HG03139 (cell line): Measurements from ENCODE around the gene NPRL2.

Experiments used
- ATAC-seq: cut with Tn5 transposase; IDR thresholded peaks from one replicate; pipeline ENCODE4 v1.9.1; 2021; ENCODE audit not compliant: unreplicated experiment

Gene NPRL2

DNA sequence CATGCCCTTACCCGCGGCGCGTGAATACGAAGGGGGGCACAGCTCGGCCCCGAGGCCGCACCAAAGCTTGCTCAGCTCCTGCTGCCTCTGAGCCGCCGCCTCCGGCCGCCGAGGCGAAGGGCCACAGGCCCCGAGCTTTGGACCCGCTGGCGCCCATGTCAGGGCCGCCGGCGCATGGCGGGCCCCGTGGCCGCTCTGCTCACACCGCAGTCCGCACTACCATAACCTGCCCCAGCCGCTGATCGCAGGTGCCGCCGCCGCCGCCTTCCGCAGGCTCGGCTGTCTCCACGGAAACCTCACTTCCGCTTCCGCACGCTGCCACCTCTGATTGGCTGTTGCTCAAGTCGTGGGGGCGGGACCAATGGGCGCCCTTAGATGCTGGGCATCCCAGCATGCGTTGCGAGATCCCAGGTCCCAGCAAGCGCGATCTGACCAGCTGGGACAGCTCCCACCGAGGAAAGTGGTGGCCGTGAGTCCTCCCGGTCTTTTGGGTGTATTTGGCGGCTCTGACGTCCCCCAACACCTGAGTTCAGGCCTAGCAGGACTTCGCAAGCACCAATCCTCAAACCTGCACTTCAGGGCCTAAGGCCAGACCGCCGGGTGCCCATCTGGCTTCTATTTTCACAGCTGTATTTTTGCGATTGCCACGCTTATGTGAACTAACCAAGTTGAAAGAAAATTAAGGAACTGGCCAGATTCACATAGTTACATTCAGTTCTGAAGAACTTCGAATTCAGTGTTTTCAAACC, 22.5 kb downstream of the NPRL2 start, which contains the start of gene TUSC2:
TUSC2 (minus strand) TSS at position 281 of the 749 bp plus-strand sequence; CDS start at position 157, 124 bp downstream.
- ATAC-seq, result peak; percentile 75

DNA sequence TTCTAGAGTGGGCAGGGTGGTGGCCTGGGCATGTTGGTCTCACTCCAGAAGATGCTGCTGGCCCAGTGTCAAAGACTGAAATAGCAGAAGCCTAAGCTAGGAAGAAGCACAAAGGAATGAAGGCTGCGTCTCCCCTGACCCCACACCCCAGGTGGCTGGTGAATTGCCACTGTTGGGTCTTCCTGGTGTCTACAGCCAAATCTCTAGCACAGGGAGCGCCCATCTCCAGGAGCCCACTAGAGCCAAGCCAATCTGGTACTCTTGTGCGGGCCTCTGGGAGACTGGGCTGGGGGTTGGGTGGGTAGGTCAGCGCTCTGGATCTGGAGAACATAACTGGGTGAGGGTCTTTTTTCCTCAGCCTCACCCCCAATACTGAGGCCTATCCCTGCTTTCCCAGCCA, 23.4 kb downstream of the NPRL2 start:
- ATAC-seq, result no peak

DNA sequence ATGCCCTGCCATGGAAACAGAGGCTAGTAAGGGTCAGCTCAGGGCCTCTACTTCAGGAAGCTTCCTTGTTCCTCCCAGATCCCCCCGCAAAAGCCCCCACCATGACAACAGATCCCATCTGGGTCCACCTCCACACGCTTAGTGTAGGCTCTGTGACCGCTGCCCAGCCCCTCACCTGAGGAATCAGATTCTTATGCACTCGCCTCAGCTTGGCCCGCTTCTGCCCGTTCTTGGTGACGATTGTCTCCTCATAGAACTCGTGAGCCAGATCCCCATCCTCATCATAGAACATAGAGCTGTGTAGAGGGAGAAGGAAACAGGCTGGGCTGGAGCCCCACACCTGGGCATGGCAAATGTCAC, 24.4 kb downstream of the NPRL2 start:
- no peak for ATAC-seq

DNA sequence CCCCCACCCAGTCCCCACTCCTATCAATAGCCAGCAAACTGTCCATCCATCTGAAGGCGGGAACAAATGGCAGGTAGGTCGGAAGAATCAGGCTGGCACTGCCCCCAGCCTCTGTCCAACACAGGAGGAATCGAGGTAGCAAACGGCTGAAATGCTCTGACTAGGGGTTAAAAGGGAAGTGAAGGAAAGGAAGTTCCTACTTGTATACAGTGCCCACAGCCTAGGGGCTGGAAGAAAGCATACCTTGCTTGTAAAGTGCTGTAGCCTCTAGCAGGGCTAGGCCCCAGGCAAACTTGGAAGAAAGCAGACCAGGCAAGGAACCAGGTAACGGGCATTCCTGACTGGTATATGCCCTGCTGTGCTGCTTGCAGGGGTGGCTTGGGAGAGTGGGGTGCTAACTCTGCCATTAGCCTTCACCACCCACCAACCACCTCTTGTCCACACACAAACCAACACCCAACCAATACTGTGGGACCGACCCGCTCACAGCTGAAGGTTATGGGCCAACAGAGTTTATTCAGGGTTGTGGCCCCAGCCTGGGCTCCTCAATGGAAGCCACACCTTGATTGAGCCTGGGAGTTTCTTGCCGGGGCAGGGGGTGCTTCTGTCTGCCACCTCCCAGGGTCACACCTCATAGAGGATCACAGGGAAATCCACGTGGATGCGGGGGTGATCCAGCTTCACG, 24.9 kb downstream of the NPRL2 start:
- no peak for ATAC-seq

DNA sequence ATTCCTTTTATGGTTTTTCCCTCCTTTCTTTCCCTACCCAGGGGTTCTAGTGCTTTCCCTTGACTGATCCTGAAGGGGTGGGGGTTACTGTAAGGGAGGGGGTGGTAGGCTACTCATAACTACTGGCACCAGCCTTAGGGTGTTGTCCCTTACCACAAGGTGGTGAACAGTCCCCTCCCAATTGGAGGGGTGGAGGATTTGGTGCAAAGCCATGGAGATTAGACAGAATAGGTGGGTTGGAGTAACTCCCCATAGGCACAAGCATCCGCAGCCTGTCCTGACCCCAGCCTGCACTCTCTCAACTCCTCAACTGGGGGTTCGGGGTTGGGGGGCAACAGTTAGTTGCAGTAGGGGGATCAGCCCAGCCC, 25.5 kb downstream of the NPRL2 start:
- no peak for ATAC-seq

DNA sequence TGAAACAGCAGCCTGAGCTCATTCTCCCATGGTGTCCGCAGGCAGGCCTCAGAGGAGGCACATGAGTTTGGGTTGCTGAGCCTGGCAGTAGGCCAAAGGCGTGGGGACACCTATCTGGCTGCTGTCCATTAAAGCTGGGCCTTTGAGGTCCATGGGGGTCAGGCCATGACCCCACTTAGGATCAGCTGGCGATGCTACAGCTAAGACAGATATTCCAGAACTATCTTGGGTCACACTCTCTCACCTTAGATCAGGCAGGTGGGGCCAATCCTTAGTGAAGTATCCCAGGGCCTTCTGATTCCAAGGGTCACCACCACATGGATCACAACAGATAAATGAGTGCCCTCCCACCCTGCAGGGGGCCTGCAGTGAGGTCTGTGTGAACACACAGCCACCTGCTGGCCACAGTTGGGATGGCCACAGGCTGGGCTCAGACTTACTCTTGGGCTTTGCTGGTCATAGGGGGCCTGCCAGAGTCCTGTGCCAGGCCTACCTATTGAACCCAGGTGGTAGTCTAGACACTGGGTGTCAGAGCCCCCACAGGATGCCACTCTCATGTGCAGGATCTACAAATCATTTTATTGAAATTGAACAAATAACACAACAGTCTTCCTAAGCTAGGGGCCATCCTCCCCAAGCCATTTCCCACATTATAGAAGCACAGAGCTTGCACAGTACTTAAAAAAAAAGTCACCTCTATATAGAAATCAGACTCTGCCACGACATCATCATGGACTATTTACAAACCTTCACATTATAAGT, 26.0 kb downstream of the NPRL2 start:
- ATAC-seq, result no peak

DNA sequence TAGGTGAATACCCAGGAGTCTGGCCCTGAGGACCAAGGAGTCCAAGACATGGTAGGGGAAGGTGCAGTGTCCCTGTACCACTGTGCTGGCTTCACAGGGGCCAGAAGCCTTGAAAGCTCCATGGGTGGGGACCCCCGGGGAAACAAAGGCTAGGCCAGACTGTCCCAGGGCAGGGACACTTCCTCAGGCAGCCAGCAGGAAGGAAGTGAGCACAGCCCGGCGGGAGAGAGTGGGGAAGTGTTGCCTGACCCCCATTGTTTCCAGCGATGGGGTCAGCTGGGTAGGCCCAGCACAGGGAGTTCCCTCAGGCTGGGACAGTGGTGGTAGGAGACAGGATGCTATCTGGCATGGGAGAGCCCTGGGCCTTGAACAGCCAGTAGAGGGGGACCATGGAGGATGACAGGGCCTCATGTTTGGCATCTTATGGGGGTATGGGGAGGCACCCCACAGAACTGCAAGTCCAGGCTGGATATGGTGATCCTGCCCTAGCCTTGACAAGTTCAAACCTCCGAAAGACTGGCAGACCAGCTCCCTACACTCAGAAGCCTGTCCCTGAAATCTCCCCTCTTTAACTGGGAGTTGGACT, 26.9 kb downstream of the NPRL2 start:
- ATAC-seq, result no peak

DNA sequence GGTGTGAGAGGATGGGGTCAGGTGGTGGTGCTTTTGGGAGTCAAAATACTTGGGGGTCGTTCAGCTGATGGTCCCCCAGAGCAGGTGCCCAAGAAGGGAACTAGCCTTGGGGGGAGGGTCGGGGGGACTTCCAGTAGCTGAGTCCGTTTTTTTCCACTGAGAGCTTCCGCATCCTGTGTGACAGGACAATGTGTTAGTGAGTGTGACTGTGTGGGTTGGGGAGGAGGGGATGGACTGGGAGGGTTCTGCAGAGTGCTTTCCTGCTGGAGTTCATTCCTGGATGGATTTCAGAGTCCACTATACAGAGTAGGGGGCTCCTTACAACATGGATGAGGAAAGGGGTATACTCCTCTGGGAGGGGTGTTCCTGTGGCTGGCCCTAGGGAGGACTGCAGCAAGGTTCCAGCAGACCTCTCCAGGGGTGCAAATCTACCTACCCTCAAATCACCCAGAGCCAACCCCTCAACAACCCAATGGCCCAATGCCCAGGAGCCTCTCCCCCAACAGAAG, 27.4 kb downstream of the NPRL2 start:
- ATAC-seq, result no peak

DNA sequence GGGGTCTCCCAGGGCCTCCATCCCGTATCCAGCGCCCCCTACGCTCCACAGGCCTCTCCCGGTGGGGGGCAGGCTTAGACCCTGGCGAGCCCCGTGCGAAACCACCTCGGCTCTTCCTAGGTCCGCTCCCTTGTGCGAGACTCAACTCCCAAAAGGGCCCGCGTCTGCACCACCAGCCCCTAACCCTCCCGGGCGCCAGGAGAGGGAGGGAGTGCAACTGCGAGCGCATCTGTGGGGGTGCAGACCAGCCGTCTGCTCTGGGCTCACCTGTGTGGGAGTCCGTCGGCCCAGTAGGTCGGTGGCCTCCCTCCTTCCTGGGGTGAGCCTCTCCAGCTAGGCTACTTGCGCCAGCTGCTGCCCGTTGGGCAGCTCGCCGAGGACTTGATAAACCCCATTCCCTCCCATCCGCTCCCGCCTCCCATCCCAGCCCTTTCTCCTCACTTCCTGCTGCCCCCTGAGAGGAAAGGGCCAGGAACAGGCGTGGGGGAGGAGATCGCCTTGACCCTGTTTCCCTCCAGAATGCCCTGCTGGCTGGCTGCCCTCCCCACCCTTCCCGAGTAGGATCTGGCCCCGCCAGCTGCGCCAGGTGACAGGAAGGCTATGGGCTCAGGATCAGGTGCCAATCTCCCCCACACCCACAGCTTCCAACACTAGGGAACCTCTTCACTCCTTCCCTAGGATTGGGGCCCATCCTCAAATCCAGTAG, 28.0 kb downstream of the NPRL2 start, which contains the start of gene HYAL2:
HYAL2 (minus strand) TSS at position 360 of the 706 bp plus-strand sequence. CDS start 2,256 bp downstream, outside the sequence.
- no peak for ATAC-seq

DNA sequence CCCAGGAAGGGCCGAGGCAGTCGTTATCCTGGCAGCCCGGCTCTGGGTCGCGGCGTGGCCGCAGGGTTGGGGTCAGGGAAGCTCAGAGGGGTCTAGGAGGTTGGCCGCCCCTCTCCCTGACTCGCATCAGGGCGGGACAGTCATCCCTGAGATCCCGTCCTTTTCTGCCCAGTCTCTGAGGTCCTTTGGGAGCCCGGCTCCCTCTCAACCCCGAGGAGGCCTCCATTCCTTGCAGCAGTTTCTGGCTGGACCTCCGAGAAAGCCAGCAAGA, 28.5 kb downstream of the NPRL2 start:
- ATAC-seq, result no peak

DNA sequence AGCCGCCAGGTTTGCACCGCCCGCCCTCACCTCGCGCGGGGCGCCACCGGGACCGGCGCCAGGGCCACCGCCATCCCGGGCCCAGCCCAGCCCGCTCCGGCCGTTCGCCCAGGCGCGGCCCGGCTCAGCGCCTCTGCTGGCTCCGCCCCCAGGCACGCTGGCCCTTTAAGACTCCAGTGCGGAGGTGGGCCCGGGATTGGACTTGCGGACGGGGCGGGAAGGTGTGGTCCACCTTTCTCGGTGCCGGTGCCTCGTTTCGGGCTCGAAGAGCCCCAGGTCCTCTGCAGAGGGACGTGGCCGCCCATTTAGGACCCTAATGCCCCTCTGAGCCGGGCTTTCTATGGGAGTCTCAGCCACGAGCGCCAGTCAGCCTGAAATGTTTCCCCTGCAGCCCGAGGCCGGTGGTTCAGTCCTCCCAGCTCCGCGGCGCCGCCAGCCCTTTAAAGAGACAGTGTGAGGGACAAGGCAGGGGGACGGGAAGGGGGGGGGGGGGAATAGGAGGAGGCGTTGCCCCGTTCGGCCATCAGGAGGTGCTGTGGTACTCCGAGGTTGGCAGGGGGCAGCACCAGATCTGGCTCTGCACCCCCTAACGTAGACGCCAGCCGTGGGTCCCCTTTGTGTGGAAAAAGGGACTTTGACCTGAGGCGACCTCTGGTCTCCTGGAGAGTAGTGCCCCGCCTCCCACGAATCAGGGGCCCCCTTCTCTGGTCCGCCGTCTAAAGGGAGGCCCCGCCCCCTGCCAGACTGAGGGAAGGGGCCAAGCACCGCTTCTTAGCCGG, 29.1 kb downstream of the NPRL2 start:
- ATAC-seq, result peak; percentile 65

DNA sequence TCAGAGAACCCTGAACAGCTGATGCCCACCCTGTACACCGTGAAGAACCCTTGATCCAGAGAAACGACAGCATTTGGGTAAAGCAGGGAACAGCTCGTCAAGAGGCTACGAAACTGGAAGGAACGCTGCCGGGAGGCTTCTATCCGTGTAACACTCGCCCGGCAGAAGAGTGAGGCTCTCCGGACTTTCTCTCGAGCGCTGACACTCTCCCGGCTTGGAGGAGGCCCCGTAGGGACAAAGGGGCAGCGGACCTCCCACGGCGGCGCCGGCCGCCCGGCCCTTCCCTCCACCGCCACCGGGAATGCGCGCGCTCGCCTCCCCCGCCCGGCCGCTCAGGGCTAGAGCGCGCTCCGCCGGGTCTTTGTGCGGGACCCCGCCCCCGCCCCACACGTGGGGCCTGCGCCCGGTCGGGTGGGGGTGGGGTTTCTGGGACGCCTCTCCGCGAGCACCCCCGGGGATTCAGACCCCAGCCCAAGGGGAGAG, 29.7 kb downstream of the NPRL2 start:
- peak; percentile 34 for ATAC-seq

DNA sequence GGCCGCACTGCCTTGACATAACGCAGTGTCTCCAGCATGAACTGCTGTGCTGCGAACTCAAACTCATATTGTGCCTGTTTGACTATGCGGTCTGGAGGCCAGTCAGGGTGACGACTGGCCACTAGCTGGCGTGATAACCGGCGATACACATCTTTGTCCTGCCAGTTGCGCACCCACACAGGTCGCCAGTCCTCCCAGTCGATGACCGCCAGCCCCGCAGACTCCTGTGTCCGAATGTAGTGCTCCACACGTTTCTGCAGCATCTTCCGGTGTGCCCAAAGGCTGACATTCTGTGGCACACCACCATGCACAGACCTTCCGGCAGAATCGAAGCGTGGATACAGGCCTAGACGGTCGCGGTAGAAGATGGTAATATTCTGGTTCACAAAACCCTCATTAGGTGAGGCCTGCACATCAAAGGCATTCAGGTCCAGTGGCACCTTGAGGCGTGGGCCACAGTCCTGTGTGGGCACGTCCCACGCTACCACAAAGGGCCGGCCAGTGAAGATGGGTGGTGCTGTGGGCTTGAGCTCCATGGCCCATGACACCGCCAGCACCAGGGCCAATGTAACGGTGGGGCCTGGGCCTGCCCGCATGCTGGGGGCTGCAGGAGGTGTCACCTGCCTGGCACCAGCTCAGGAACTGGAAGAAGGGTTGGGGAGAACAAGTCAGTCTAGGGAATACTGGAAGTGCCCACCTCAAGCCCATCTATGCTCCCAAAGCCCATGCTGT, 30.5 kb downstream of the NPRL2 start:
- no peak for ATAC-seq

DNA sequence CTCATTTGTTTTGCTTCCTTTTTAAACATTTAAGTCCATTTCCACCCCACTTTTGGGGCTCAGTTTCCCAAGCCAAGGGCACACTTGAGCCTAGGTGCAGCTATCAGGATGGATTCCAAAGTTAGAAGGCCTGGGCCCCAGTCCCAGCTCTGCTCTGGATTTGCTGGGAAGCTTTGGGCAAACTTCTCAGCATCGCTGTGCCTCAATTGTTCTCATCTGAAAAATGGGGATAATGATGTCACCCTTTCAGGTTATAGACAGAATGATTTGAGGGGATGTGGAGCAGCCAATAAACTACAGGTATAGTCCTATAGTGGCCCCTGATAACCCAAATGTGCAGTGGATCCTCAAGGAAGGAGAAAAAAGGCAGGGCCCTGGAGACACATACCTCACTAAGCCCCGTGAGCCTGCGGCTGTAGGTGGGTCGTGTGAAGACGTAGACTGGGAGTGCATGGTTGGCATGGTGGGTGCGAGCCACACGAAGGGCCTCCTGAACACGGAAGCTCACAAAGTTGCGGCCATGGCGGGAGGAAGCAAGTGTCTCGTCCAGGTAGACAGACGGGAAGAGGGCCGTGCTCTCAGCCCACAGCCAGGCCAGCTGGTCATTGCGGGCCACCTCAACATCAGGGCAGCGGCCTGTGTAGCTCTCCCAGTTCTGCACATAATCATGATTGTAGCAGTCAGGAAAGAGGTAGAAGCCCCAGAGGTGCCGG, 31.2 kb downstream of the NPRL2 start:
- ATAC-seq, result no peak

DNA sequence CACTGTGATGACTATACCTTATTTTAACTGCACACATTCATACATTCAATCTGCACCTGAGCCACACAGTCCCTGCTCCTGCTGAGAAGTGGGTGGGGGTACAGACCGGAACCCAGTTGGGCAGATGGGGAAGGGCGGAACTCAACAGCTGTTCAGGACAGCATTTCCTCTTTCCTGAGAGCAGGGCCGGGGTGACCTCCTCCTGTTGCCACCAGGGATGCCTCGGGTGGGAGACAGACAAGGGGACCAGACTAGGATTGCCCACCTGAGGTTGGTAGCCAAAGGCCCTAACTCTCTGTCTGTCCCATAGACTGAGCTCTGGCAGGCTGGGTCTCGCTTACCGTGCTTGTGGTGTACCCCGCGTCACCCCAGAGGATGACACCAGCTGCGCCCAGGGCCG, 32.0 kb downstream of the NPRL2 start:
- ATAC-seq, result no peak

DNA sequence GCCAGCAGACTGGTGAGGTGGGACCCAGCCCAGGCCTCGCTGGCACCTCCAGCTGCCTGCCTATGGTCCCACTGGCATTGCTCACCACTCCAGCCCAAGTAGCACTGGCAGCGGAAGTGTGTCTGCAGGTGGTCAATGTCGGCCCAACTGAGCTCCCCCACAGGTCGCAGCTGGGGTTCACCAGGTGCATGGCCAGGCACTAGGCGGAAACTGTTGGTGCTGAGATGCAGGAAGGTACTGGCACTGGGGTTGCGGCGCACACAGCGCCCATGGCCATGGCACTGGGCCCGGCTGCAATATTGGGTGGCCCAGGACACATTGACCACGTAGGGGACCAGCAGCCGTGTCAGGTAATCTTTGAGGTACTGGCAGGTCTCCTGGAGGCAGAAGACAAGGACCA, 32.4 kb downstream of the NPRL2 start:
- ATAC-seq, result no peak

DNA sequence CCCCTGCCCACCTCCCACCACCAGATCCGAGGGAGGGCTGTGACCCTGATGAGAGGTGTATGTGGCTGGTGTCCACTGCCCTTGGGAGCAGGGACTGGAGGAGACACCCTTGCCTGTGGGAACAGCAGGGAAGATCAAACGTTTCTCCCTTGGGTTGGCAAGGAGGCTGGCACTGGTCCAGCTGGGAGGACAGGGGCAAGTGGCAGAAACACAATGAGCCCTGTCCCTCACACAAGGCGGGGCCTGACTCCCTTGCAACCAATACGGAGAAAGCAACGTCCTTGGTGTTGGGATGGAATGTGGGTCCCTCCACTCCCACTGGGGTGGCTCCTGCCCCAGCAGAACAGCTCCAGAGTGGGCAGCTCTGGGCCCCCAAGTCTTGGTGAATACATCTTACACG, 33.3 kb downstream of the NPRL2 start:
- ATAC-seq, result no peak

DNA sequence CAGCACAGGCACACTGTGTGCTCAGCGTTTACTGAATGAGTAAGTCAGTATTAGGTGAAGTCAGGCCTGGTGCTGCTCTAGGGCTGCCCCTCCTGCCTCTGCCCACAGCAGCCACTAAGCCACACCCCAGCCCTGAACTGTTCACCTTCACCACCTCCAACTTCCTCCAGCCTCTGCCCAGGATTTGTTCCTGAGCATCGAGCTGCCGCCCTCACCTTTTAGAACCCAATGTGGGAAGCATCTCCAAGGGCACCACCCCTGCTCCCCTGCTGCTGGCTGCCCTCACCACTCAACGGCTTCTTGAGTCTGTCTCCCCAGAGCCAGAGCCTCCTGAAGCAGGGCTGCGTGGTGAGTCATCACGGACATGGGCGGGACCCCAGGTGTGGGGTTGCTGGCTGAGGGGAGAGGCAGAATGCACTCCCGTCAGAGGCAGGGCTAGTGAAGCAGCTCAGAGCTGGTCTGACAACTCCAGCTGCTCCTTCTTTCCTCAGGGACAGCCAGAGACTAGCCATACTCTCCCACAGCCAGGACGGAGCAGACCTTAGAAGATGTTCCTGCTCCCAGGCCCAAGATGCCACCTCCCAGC, 33.8 kb downstream of the NPRL2 start:
- no peak for ATAC-seq
